ENCODE results near the gene KIRREL1.

GRCh38 chr1:158147869-158148268, 154.4 kb downstream of the KIRREL1 start:
- TF ChIP-seq REST (IDR thresholded peaks at IDR 0.05; ENCODE audit: insufficient read depth in 1 of 2, low read depth in 2 of 2, low read length in 2 of 2) (no peak), TAF1 (IDR thresholded peaks at IDR 0.05; ENCODE audit: borderline replicate concordance, insufficient read depth, low read length) (no peak), POLR2AphosphoS5 (IDR thresholded peaks at IDR 0.05; ENCODE audit: low read depth, low read length) (no peak), SIN3A (IDR thresholded peaks at IDR 0.05; ENCODE audit: borderline replicate concordance, insufficient read depth, low read length) (no peak), FOXP2 (optimal IDR thresholded peaks at IDR 0.05; ENCODE audit: borderline replicate concordance, extremely low read depth, extremely low read length, insufficient read depth) (no peak)
